ENCODE results near the gene LGI2.

LGI2 gene

DNA sequence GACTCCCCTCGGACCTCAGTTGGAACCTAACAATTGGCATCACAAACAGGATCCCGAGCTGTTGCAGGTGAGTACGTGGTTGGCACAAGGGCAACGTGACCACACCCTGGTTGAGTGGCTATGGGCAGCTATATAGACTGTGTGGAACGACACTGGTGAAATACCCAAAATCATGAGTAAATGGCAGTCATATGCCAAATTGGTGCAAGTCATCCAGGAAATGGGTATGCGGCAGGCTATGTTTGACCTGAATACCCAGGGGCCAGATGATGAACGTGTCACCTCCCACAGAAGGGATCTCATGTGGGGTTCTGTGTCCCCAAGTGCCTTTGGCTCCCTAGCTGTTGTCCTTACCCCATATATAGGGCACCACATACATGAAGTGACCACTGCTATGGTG, 64.7 kb downstream of the LGI2 start:
- DNase-seq (ENCODE audit: low spot score): no peak

- no peak for DNase-seq (ENCODE audit: low spot score)
Measured at GRCh38 chr4:24965627-24966026, 65.1 kb downstream of the LGI2 start.

DNA sequence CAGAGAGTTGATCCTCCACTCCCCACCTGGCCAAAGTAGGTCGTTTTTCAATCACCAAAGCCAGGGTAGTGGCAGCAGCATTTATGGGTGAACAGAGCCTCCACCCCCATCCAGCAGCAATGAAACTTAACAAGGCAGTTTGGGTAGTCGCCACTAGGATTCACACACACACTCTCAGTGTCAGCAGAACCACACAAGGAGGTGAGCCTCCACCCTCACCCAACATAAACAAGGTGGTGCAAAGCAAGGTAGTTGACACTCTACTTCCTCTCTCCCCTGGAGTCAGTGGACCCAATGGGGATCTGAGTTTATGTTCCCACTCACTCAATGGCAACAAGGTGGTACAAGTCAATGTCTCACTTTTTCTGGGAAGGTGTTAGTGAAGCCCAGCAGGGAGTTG, 67.5 kb downstream of the LGI2 start:
- no peak for DNase-seq (ENCODE audit: low spot score)

DNA sequence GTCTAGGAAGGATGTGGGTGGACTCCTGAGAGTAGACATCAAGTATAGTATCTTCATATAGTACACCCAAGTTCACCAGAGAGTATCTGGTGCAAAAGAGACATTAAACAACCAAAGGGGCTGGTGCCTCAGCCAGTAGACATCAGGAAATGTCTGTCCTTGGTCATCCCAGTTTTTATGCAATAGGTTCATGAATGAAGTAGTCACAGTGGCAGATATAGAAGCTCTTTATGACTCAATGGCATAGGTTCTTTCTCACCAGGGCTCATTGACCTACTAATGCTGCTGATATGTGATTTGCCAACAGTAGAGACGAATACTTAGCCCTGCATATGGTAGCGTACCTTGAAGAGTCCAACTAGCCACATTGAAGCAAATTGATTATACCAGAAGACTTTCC, 72.9 kb downstream of the LGI2 start:
- DNase-seq (ENCODE audit: low spot score): no peak

DNA sequence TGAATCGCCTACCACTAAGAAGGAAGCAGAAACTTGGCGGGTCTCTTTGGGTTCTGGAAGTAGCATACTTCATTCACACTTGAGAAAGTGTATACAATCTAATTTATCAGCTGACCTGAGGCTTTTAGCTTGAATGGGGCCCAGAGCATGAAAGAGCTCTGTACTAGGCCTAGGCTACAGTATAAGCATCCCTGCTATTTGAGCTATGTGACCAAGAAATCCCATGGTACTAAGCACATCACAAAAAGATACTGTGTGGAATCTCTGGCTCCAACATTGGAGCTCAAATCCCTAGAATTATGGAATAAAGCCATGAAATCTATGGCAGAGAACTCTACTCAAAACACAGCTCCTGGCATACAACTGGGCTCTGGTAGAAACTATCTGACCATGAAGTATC, 74.0 kb downstream of the LGI2 start:
- no peak for DNase-seq (ENCODE audit: low spot score)

DNA sequence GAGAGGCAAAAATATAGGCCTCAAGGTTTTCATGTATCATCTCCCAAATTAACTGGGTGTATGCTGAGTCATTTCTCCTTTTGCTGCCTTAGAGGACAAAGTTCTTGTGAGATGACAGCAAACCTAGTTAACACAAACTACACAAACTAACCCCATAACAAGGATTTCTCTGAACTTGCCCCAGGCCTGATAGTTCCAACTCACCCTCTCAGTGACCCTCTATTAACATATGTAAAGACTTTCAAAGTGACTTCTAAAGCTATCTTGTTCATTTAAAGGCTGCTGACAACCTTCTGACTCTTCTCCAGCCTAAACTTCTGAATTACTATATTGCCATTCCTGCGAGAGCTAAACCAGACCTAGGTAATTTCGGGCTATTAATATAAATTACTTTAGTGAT, 74.7 kb downstream of the LGI2 start:
- DNase-seq (ENCODE audit: low spot score): no peak

DNA sequence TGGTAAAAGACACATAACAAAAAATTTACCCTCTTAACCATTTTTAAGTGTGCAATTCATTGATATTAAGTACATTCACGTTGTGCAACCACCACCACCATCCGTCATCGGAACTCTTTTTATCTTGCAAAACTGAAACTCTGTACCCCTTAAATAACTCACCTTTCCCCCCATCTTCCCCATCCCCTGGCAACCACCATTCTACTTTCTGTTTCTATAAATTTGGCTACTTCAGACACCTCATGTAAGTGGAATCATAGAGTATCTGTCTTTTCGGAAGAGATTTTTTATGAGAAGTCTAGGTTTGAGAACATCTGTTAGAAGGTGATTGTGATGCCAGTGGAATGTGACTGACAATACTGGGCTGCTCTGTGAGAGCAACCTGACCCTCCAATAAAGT, 78.1 kb downstream of the LGI2 start:
- DNase-seq (ENCODE audit: low spot score): no peak

DNA sequence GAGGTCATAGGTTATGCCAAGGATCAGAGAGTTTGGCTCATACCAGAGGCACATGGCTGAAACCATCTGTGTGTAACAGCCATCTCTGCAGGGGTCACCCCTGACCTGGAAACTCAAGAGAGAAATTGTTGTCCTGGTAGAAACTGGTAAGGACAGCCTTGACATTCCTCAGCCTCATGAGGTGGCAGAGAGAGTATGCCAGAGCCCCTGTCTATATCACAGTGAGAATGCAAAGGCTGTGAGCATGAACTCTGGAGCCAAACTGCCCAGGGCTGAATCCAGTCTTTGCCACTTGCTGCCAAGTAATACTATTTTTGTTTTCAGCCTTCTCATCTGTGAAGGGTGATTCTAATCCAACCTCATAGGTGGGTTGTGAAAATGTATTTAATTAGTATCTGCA, 80.8 kb downstream of the LGI2 start:
- DNase-seq (ENCODE audit: low spot score): no peak
